ENCODE data around the gene ALKBH3. TPM values are rescaled to one million over a fixed set of nuclear protein-coding genes. Genes with fewer than 3 reads are reported as not detected.

ALKBH3 gene
- total RNA-seq, 1 donor, result 47.8 TPM

DNA sequence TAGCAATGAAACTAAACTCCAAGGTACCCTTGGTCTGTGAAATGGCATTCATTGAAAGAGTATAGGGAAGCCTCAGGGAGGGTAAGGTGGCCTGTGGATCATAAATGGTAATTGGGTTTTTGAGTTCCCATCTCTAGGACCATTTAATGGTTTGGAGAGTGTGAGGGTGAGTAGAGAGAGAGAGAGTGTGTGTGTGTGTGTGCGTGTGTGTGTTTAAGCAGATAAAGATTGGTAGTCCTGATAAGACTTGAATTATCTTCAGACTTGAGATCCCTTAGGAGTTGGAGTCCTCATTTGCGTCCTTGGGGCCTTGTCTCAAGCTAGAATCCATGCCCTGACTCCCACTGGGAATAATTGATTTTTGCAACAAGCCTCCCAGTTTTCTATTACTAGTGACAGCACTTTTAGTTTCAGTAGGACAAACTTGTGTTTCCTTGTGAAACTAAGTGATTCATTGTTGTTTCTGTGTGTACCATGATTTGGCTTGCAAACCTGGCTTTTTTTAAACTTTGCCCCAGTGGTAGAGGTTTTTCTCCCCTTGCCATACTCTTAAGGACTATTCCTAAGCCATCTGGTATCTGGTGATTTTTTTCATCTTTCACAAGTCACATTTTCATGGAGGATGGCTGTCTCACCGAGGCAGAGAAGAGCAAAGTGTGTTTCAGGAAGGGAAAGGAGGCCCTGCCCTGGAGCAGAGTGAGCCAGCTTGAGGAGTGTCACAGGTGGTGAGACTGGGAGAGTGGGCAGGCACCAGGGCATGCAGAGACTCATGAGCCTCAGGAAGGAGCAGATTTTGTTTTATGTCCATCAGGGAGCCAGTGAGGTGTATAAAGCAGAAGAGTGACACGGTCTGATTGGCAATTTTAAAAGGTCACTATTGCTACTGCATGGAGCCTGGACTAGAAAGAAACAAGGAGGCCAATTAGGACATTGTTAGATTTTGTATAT, 26.7 kb downstream of the ALKBH3 start:
- Histone ChIP-seq H3K4me3 (ENCODE audit: insufficient read depth, low read length) (no peak overlapping the region), H3K27ac (ENCODE audit: low read depth, low read length) (no peak overlapping the region), H2AFZ (ENCODE audit: low read length) (no peak overlapping the region), H3K4me2 (ENCODE audit: insufficient read depth, low read length) (no peak overlapping the region), H3K9me3 (ENCODE audit: low read depth, low read length) (no peaks in the 10 kb centered on the region), H4K20me1 (ENCODE audit: insufficient read depth, low read length) (peaks cover 6% of the 10 kb centered on the region), H3K36me3 (ENCODE audit: insufficient read depth, low read length) (peaks cover 8% of the 10 kb centered on the region), H3K4me1 (ENCODE audit: insufficient read depth, low read length) (peaks cover 8% of the 10 kb centered on the region), H3K27me3 (ENCODE audit: insufficient read depth, low read length) (no peaks in the 10 kb centered on the region), H3K79me2 (ENCODE audit: insufficient read depth, low read length) (peaks cover 4% of the 10 kb centered on the region)
- DNase-seq (ENCODE audit: insufficient read length, low spot score, missing footprints), result no peak
- TF ChIP-seq, protein P1, sequence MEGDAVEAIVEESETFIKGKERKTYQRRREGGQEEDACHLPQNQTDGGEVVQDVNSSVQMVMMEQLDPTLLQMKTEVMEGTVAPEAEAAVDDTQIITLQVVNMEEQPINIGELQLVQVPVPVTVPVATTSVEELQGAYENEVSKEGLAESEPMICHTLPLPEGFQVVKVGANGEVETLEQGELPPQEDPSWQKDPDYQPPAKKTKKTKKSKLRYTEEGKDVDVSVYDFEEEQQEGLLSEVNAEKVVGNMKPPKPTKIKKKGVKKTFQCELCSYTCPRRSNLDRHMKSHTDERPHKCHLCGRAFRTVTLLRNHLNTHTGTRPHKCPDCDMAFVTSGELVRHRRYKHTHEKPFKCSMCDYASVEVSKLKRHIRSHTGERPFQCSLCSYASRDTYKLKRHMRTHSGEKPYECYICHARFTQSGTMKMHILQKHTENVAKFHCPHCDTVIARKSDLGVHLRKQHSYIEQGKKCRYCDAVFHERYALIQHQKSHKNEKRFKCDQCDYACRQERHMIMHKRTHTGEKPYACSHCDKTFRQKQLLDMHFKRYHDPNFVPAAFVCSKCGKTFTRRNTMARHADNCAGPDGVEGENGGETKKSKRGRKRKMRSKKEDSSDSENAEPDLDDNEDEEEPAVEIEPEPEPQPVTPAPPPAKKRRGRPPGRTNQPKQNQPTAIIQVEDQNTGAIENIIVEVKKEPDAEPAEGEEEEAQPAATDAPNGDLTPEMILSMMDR (IDR thresholded peaks at IDR 0.05; ENCODE audit: extremely low read depth, low read depth, low read length), result no peak

DNA sequence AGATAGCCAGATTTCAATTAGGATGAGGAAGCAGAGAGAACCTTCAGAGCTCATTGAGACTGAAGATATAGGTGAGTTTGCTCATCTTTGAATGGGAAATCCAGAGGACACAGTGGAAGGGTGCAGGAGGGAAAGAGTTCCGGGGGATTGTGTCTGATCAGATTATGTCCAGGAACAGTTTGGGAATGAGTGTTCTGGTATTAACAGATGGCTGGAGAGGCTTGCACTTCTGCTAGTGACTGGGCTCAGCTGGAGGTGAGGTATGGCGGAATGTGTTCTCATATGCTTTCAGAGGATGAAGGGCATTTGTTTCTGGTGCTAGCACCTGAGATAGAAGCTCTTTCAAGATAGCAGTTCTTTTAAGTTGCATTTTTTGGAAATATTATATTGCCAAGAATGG, 27.6 kb downstream of the ALKBH3 start:
- H3K27ac ChIP-seq (ENCODE audit: low read depth, low read length), result no peak overlapping the region
- no peak overlapping the region for H3K4me2 ChIP-seq (ENCODE audit: insufficient read depth, low read length)
- H3K9me3 ChIP-seq (ENCODE audit: low read depth, low read length), result no peaks in the 10 kb centered on the region
- H3K4me3 ChIP-seq (ENCODE audit: insufficient read depth, low read length), result no peak overlapping the region
- H3K27me3 ChIP-seq (ENCODE audit: insufficient read depth, low read length), result no peaks in the 10 kb centered on the region
- peaks cover 4% of the 10 kb centered on the region for H3K79me2 ChIP-seq (ENCODE audit: insufficient read depth, low read length)
- H4K20me1 ChIP-seq (ENCODE audit: insufficient read depth, low read length), result peaks cover 6% of the 10 kb centered on the region
- DNase-seq (ENCODE audit: insufficient read length, low spot score, missing footprints), result no peak
- H3K4me1 ChIP-seq (ENCODE audit: insufficient read depth, low read length), result peaks cover 8% of the 10 kb centered on the region
- TF ChIP-seq, protein P1 (IDR thresholded peaks at IDR 0.05; ENCODE audit: extremely low read depth, low read depth, low read length), result no peak
- no peak overlapping the region for H2AFZ ChIP-seq (ENCODE audit: low read length)
- H3K36me3 ChIP-seq (ENCODE audit: insufficient read depth, low read length), result peaks cover 7% of the 10 kb centered on the region

DNA sequence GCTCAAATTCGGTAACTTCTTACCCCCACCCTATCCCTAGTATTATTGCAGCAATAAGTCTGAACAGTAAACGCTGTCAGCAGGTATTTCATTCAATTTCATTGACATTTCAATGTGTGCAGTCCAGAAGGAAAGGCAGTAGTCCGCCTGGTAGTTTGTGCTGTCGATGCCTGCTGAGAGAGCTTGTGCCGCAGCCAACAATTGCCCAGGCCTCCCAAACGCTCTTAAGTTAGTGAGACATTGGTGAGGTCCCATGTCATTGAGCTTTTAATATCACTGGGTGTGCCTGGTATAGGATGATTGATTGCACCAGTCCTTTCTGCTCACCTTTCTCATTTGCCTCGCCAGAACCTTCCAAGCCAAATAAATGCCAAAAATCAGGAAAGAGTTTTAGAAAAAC, 28.1 kb downstream of the ALKBH3 start:
- no peak overlapping the region for H2AFZ ChIP-seq (ENCODE audit: low read length)
- TF ChIP-seq, protein P1 (IDR thresholded peaks at IDR 0.05; ENCODE audit: extremely low read depth, low read depth, low read length), result no peak
- H3K4me2 ChIP-seq (ENCODE audit: insufficient read depth, low read length), result no peak overlapping the region
- DNase-seq (ENCODE audit: insufficient read length, low spot score, missing footprints), result no peak
- peaks cover 8% of the 10 kb centered on the region for H3K4me1 ChIP-seq (ENCODE audit: insufficient read depth, low read length)
- H3K79me2 ChIP-seq (ENCODE audit: insufficient read depth, low read length), result peaks cover 4% of the 10 kb centered on the region
- H3K4me3 ChIP-seq (ENCODE audit: insufficient read depth, low read length), result no peak overlapping the region
- no peak overlapping the region for H3K27ac ChIP-seq (ENCODE audit: low read depth, low read length)
- H4K20me1 ChIP-seq (ENCODE audit: insufficient read depth, low read length), result peaks cover 6% of the 10 kb centered on the region
- H3K27me3 ChIP-seq (ENCODE audit: insufficient read depth, low read length), result no peaks in the 10 kb centered on the region
- H3K9me3 ChIP-seq (ENCODE audit: low read depth, low read length), result no peaks in the 10 kb centered on the region
- H3K36me3 ChIP-seq (ENCODE audit: insufficient read depth, low read length), result peaks cover 8% of the 10 kb centered on the region

DNA sequence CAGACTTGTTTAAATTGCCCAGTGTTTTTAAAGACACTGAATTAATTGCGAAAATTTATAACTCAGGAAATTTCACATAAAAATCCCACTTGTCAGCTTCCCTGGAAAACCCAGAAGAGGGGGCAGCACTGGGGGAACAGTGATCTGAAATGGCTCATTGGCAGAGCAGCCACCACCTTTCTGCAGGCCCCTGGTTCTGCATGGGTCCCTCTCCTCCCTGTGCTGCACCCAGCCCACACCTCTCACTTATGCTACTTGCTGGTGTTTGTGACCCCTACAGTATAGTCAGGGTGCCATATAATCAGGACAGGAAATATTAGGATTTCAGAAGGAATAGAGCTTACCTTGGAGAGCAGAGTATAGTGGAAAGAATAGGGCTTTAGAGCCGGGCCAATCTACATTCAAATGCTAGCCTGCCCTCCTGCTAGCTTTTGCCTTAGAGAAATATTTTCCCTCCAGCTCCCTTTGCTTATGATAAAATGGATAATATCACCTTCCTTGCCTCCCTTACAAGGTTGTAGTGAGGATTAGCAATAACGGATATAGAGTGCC, 33.3 kb downstream of the ALKBH3 start:
- H3K9me3 ChIP-seq (ENCODE audit: low read depth, low read length), result no peaks in the 10 kb centered on the region
- H3K27ac ChIP-seq (ENCODE audit: low read depth, low read length), result no peak overlapping the region
- H3K4me2 ChIP-seq (ENCODE audit: insufficient read depth, low read length), result no peak overlapping the region
- TF ChIP-seq, protein P1 (IDR thresholded peaks at IDR 0.05; ENCODE audit: extremely low read depth, low read depth, low read length), result no peak
- no peak for DNase-seq (ENCODE audit: insufficient read length, low spot score, missing footprints)
- no peaks in the 10 kb centered on the region for H3K4me1 ChIP-seq (ENCODE audit: insufficient read depth, low read length)
- no peak overlapping the region for H3K4me3 ChIP-seq (ENCODE audit: insufficient read depth, low read length)
- no peaks in the 10 kb centered on the region for H3K27me3 ChIP-seq (ENCODE audit: insufficient read depth, low read length)
- H3K79me2 ChIP-seq (ENCODE audit: insufficient read depth, low read length), result no peaks in the 10 kb centered on the region
- no peak overlapping the region for H2AFZ ChIP-seq (ENCODE audit: low read length)
- peaks cover 14% of the 10 kb centered on the region for H3K36me3 ChIP-seq (ENCODE audit: insufficient read depth, low read length)
- H4K20me1 ChIP-seq (ENCODE audit: insufficient read depth, low read length), result peaks cover 3% of the 10 kb centered on the region

Data from osteoblast (primary cell).